Measurements from ENCODE around the gene ITPRIP. TPM values are rescaled to one million over a fixed set of nuclear protein-coding genes. Genes with fewer than 3 reads are reported as not detected.
A peak's percentile ranks its signal among the peaks of the same experiment; 100 is the strongest.

ITPRIP gene
- total RNA-seq, 4 donors from 2014 or later: 28.0 to 44.2 (median 29.4) TPM

- Histone ChIP-seq H3K4me1 (peaks cover 28 to 65% of the 10 kb centered on the region in 2 donors), H3K27me3 (no peaks in the 10 kb centered on the region), H3K4me3 (replicated peaks in 1 of 3) (no peak overlapping the region), H3K9me3 (no peaks in the 10 kb centered on the region), H3K27ac (peak overlapping the region in 2 of 3 donors; percentile 76 to 80), H3K36me3 (no peaks in the 10 kb centered on the region)
- intact Hi-C loops (cut with DNase I): no loop called here
- WGBS, 2 donors: 94 to 98% methylated on average over 4 of the region's 4 CpGs
- no peak for DNase-seq
- no peak for TF ChIP-seq POLR2A (IDR thresholded peaks at IDR 0.05)
Measured at GRCh38 chr10:104304356-104304745, 33.9 kb downstream of the ITPRIP start.

- H3K9me3 ChIP-seq: no peaks in the 10 kb centered on the region
Measured at GRCh38 chr10:104303594-104304355, 34.5 kb downstream of the ITPRIP start.

GRCh38 chr10:104301907-104302690 is 36.2 kb downstream of the ITPRIP start:
- intact Hi-C loops (cut with DNase I): no loop called here
- H3K27ac ChIP-seq: no peak overlapping the region
- 83 to 84% methylated on average over 3 of the region's 3 CpGs for WGBS, 2 donors

More at GRCh38 chr10:104303594-104304355, 34.5 kb downstream of the ITPRIP start:
- TF ChIP-seq CTCF (IDR thresholded peaks at IDR 0.05) (no peak), POLR2A (IDR thresholded peaks at IDR 0.05) (no peak)
- no peak for DNase-seq
- Histone ChIP-seq H3K4me3 (replicated peaks in 1 of 3) (no peak overlapping the region), H3K4me1 (peaks cover 28 to 70% of the 10 kb centered on the region in 2 donors), H3K27ac (peak overlapping the region in 2 of 3 donors; percentile 76 to 80), H3K27me3 (no peaks in the 10 kb centered on the region), H3K36me3 (no peaks in the 10 kb centered on the region)
- intact Hi-C loops (cut with DNase I): no loop called here
- WGBS, 2 donors: 48 to 49% methylated on average over 2 of the region's 2 CpGs

GRCh38 chr10:104300736-104301292 is 37.5 kb downstream of the ITPRIP start:
- intact Hi-C loops (cut with DNase I): no loop called here
- Histone ChIP-seq H3K27me3 (no peaks in the 10 kb centered on the region), H3K9me3 (no peaks in the 10 kb centered on the region), H3K36me3 (no peaks in the 10 kb centered on the region), H3K4me3 (replicated peaks in 1 of 3) (no peak overlapping the region), H3K27ac (peak overlapping the region; percentile 44 to 64 (median 60)), H3K4me1 (peaks cover 25 to 57% of the 10 kb centered on the region in 2 donors)
- no peak for TF ChIP-seq POLR2A (IDR thresholded peaks at IDR 0.05)
- no peak for TF ChIP-seq CTCF (IDR thresholded peaks at IDR 0.05)
- DNase-seq: peak; percentile 45 to 48
- 39 to 77% methylated on average over 3 to 7 of the region's 7 CpGs for WGBS, 2 donors

More at GRCh38 chr10:104301907-104302690, 36.2 kb downstream of the ITPRIP start:
- DNase-seq: no peak
- Histone ChIP-seq H3K9me3 (no peaks in the 10 kb centered on the region), H3K27me3 (no peaks in the 10 kb centered on the region), H3K4me1 (peaks cover 28 to 70% of the 10 kb centered on the region in 2 donors), H3K4me3 (replicated peaks in 1 of 3) (no peak overlapping the region), H3K36me3 (no peaks in the 10 kb centered on the region)
- TF ChIP-seq POLR2A (IDR thresholded peaks at IDR 0.05): no peak

- no peak for DNase-seq
- Histone ChIP-seq H3K36me3 (no peaks in the 10 kb centered on the region), H3K4me1 (peaks cover 19 to 51% of the 10 kb centered on the region in 2 donors), H3K27me3 (no peaks in the 10 kb centered on the region), H3K9me3 (no peaks in the 10 kb centered on the region), H3K27ac (peak overlapping the region; percentile 44 to 64 (median 60)), H3K4me3 (replicated peaks in 1 of 3) (no peak overlapping the region)
- intact Hi-C loops (cut with DNase I): no loop called here
- 74 to 76% methylated on average over 12 of the region's 12 CpGs for WGBS, 2 donors
- TF ChIP-seq CTCF (IDR thresholded peaks at IDR 0.05): no peak
- TF ChIP-seq POLR2A (IDR thresholded peaks at IDR 0.05): no peak
Measured at GRCh38 chr10:104300002-104300735, 38.1 kb downstream of the ITPRIP start.
